ENCODE results near the gene MCMBP.

GRCh38 chr10:119818889-119819270, 53.8 kb downstream of the MCMBP start:
- no peak for TF ChIP-seq CTCF (IDR thresholded peaks at IDR 0.05)
- no peak for TF ChIP-seq POLR2A (IDR thresholded peaks at IDR 0.05)

Measured in heart left ventricle (tissue), 13 donors.